ENCODE data around the gene NAPEPLD.
"Not testable (repeated sequence)": the region's sequence is repeated elsewhere in the genome, so short reads cannot be mapped to it uniquely, and the experiment has no call there.

The NAPEPLD gene

DNA sequence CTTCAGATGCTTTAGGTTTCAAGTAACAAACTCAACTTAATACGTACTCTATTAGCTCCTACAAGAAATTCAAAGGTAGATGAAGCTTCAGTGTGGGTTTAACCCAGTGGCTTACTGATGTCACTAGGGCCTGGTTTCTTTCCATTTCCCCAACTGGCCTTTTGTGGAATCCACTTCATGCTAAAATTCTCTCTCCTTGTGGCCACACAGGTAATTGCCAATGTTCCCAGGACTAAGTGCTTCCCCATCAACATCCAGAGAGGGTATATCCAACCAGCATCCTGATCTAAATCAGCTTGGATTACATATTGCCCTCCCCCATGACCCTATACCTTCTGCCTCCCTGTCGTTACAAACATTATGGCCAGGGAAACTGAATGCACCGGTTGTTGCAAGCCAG lies 85.0 kb downstream of the NAPEPLD start:
- DNase-seq, result no peak

- DNase-seq, result no peak
These were observed 89.4 kb downstream of the NAPEPLD start for GRCh38 chr7:103059471-103059870.

DNA sequence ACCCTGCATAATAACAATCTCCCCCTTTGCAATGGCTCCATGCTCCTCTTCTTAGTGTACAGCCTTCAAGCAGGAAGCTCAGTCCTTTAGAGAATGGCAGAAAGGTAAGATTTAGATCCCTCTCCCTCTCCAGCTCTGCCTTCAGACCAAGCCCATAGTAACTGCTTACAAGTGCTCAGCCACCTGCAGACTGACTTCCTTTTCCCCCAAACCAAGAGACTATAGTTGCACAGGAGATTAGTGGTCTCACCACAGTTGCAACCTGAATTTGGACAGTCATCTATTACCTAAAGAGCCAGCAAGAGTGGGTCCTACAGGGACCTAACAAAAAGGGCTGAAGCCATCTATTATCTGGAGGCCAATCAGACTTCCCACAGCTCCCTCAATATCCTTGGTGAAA lies 90.8 kb downstream of the NAPEPLD start:
- no peak for DNase-seq

- not testable (repeated sequence) for DNase-seq
These were observed 92.9 kb downstream of the NAPEPLD start for GRCh38 chr7:103056006-103056405.

DNA sequence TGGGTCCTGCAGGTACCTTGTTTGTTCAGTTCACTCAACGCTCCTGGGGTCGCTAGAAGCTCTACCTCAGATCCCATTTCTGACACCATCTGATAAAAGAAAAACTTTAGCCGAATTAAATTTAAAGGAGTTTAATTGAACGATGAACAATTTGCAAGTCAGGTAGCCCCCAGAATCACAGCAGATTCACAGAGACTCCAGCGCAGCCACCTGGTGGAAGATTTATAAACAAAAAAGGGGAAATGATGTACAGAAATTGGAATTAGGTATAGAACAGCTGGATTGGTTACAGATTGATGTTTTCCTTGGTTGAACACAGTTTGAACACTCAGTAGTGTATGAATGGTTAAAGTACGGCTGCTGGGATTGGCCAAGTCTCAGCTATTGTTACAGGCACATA lies 97.4 kb downstream of the NAPEPLD start:
- no peak for DNase-seq
